PC-9 (cell line): ENCODE measurements around the gene SYT7. TPM values are rescaled to one million over a fixed set of nuclear protein-coding genes. Genes with fewer than 3 reads are reported as not detected.

Experiments used
- BruUV-seq: library from RNA; stranded (reverse); fragments of 400-500 nt; replicated peaks from 2 replicates; lab custom pipeline; 2021; lab: Mats Ljungman, UMichigan
- CTCF ChIA-PET: fragments of 300-600 bp; sonication (Branson Sonifier 250); formaldehyde crosslinking; loops from one replicate; lab custom pipeline; 2022; ENCODE audit warnings: antibody characterized with exemption; lab: Charles Lee
- POLR2A ChIA-PET: fragments of 300-600 bp; sonication (Branson Sonifier 250); formaldehyde crosslinking; loops from one replicate; lab custom pipeline; 2022; ENCODE audit warnings: antibody characterized with exemption; ENCODE audit not compliant: unreplicated experiment; lab: Charles Lee
- DNase-seq, 2 experiments: peaks; one replicate each; pipeline versions ENCODE4 v3.0.0 to v3.0.0-alpha.2; 2015 to 2022; ENCODE audit warnings: mixed read lengths in 1 of 2
- H2AFZ ChIP-seq: fragments of 200-600 bp; sonication (generic); 2 replicates; pipeline ENCODE4 v1.8.1; 2017; ENCODE audit warnings: antibody characterized with exemption
- H3F3A ChIP-seq: fragments of 200-600 bp; sonication (generic); 2 replicates; pipeline ENCODE4 v1.8.1; 2017; ENCODE audit warnings: antibody characterized with exemption, mild to moderate bottlenecking, low read depth; ENCODE audit not compliant: insufficient read depth
- H3K27ac ChIP-seq: fragments of 200-600 bp; sonication (generic); 2 replicates; pipeline ENCODE4 v1.6.1; 2016; ENCODE audit warnings: mixed run types
- H3K27me3 ChIP-seq: fragments of 200-600 bp; sonication (generic); 2 replicates; pipeline ENCODE4 v1.6.1; 2016; ENCODE audit warnings: low read depth, mixed run types; ENCODE audit not compliant: insufficient read depth
- H3K36me3 ChIP-seq: fragments of 200-600 bp; sonication (generic); 2 replicates; pipeline ENCODE4 v1.6.1; 2016; ENCODE audit warnings: low read depth, mixed run types
- H3K4me1 ChIP-seq: fragments of 200-600 bp; sonication (generic); replicated peaks from 2 replicates; pipeline ENCODE4 v1.6.1; 2016; ENCODE audit warnings: mixed run types; ENCODE audit not compliant: insufficient read depth
- H3K4me2 ChIP-seq: fragments of 200-600 bp; sonication (generic); 2 replicates; pipeline ENCODE4 v1.6.1; 2017; ENCODE audit warnings: mixed run types
- H3K4me3 ChIP-seq: fragments of 200-600 bp; sonication (generic); 2 replicates; pipeline ENCODE4 v1.6.1; 2016; ENCODE audit warnings: mixed run types
- H3K79me2 ChIP-seq: fragments of 200-600 bp; sonication (generic); 2 replicates; pipeline ENCODE4 v1.6.1; 2017; ENCODE audit warnings: low read depth, mixed run types
- H3K9me2 ChIP-seq: fragments of 200-600 bp; sonication (generic); 2 replicates; pipeline ENCODE4 v1.8.1; 2017; ENCODE audit warnings: mild to moderate bottlenecking; ENCODE audit not compliant: insufficient read depth
- H3K9me3 ChIP-seq: fragments of 200-600 bp; sonication (generic); 2 replicates; pipeline ENCODE4 v1.8.1; 2016; ENCODE audit warnings: low read depth; ENCODE audit not compliant: insufficient read depth
- H4K20me1 ChIP-seq: fragments of 200-600 bp; sonication (generic); 2 replicates; pipeline ENCODE4 v1.8.1; 2017; ENCODE audit not compliant: insufficient read depth
- CTCF ChIP-seq: fragments of 200-600 bp; sonication (generic); conservative IDR thresholded peaks from 2 replicates; pipeline ENCODE4 v1.6.1; 2017; ENCODE audit warnings: mixed run types, antibody characterized with exemption, mild to moderate bottlenecking, moderate library complexity
- EZH2 ChIP-seq: fragments of 200-600 bp; sonication (generic); IDR thresholded peaks from 2 replicates; pipeline ENCODE4 v1.8.0; 2017; ENCODE audit warnings: antibody characterized with exemption, low read depth
- intact Hi-C: fragments of 100-400 bp; cut with micrococcal nuclease; formaldehyde crosslinking; loops from one replicate; pipeline ENCODE4 v1.10.0; 2022; ENCODE audit not compliant: unreplicated experiment
- total RNA-seq: library from RNA; stranded (reverse); gene quantifications from 2 replicates; pipeline ENCODE4 v1.2.3, GENCODE V29; 2021

SYT7 gene
- total RNA-seq, 1 experiment from 2014 or later, result 4.0 TPM

GRCh38 chr11:61507962-61508861, 72.7 kb downstream of the SYT7 start, which contains the start of gene LRRC10B:
Gene LRRC10B, plus strand, starts transcription at chr11:61508749. Its CDS starts 250 bp downstream, at chr11:61508999.
- no peaks in the 10 kb centered on the region for H3K9me2 ChIP-seq
- H3K36me3 ChIP-seq, result no peaks in the 10 kb centered on the region
- no TSS peak for BruUV-seq
- TF ChIP-seq EZH2 (peak; percentile 98), CTCF (no peak)
- peaks cover 28% of the 10 kb centered on the region for H3K27me3 ChIP-seq
- ChIA-PET CTCF (interaction anchor here (0.6 to 0.7 kb wide), 2 partner anchors 73 to 690 kb away, joined by 3 to 6 read pairs; partner anchors contain the start of gene SYT7), POLR2A (no interaction called here)
- H3K79me2 ChIP-seq, result no peaks in the 10 kb centered on the region
- H3F3A ChIP-seq, result peaks cover 16% of the 10 kb centered on the region; the same call in 1 of the 2 replicates
- H4K20me1 ChIP-seq, result no peaks in the 10 kb centered on the region
- peak within 1 kb of the TSS; percentile 76 for H2AFZ ChIP-seq
- peaks cover 41% of the 10 kb centered on the region for H3K4me1 ChIP-seq
- no peak within 1 kb of the TSS for H3K27ac ChIP-seq
- peak within 1 kb of the TSS; percentile 48; the same call in 1 of the 2 replicates for H3K4me3 ChIP-seq
- DNase-seq, result peak; percentile 46 to 58
- no peaks in the 10 kb centered on the region for H3K9me3 ChIP-seq
- intact Hi-C loops, result no loop called here
- peak within 1 kb of the TSS; percentile 78 for H3K4me2 ChIP-seq

- intact Hi-C loops, result no loop called here
- no peaks in the 10 kb centered on the region for H3K9me2 ChIP-seq
- H3K4me3 ChIP-seq, result no peak overlapping the region
- no peak overlapping the region for H3K27ac ChIP-seq
- no peaks in the 10 kb centered on the region for H3K9me3 ChIP-seq
- peaks cover 28% of the 10 kb centered on the region for H3K27me3 ChIP-seq
- ChIA-PET POLR2A (no interaction called here), CTCF (interaction anchor here (0.6 to 0.7 kb wide), 3 partner anchors 56 to 689 kb away, joined by 3 to 7 read pairs (median 6); no protein-coding TSS in a partner anchor)
- H3K4me2 ChIP-seq, result no peak overlapping the region
- DNase-seq, result no peak
- peaks cover 21% of the 10 kb centered on the region; the same call in 1 of the 2 replicates for H3F3A ChIP-seq
- no peak overlapping the region for H2AFZ ChIP-seq
- no peak for TF ChIP-seq CTCF
- TF ChIP-seq EZH2, result no peak
- BruUV-seq, result no TSS peak
- no peaks in the 10 kb centered on the region for H3K36me3 ChIP-seq
- no peaks in the 10 kb centered on the region for H3K79me2 ChIP-seq
- peaks cover 40% of the 10 kb centered on the region for H3K4me1 ChIP-seq
- H4K20me1 ChIP-seq, result no peaks in the 10 kb centered on the region
Observed at GRCh38 chr11:61507012-61507768, 73.7 kb downstream of the SYT7 start.

DNA sequence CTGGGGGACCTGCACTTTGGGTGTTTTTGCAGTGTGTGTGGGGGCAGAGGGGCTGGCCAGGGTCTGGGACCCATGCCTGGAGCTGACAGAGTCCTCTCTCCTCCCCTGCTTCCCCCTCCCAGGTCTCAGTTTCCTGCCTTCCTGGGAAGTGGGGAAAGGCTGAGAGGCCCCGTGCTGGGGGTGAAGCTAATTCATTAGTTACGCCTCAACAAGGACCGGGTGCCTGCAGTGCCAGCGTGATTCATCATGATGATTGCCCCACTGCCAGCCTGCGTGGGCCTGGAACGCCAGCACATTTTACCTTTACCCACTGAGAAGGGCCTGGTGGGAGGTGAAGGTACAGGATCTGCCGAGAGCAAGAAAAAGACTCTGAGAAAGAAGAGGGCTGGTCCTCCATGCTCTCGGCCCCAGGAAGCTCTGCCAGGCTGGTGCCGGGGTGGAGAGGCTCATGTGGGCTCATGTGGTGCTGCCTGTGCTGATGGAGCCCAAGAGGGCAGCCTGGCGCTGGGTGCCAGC, 75.2 kb downstream of the SYT7 start:
- no peaks in the 10 kb centered on the region for H4K20me1 ChIP-seq
- intact Hi-C loops, result no loop called here
- no peak overlapping the region for H3K27ac ChIP-seq
- peaks cover 18% of the 10 kb centered on the region; the same call in 1 of the 2 replicates for H3F3A ChIP-seq
- TF ChIP-seq CTCF (no peak), EZH2 (no peak)
- H3K36me3 ChIP-seq, result no peaks in the 10 kb centered on the region
- ChIA-PET CTCF (interaction anchor here (0.5 to 1.0 kb wide), 2 partner anchors 11 to 145 kb away, joined by 3 to 4 read pairs; no protein-coding TSS in a partner anchor), POLR2A (no interaction called here)
- no TSS peak for BruUV-seq
- no peaks in the 10 kb centered on the region for H3K9me3 ChIP-seq
- H2AFZ ChIP-seq, result no peak overlapping the region
- no peak overlapping the region for H3K4me3 ChIP-seq
- H3K4me2 ChIP-seq, result peak overlapping the region; percentile 36; the same call in 1 of the 2 replicates
- H3K79me2 ChIP-seq, result no peaks in the 10 kb centered on the region
- H3K27me3 ChIP-seq, result peaks cover 28% of the 10 kb centered on the region
- DNase-seq, result peak in 1 of 2 experiments; percentile 45
- H3K4me1 ChIP-seq, result peaks cover 32% of the 10 kb centered on the region
- no peaks in the 10 kb centered on the region for H3K9me2 ChIP-seq
